ENCODE results near the gene GNG12. TPM values are rescaled to one million over a fixed set of nuclear protein-coding genes. Genes with fewer than 3 reads are reported as not detected.

Gene GNG12
- total RNA-seq, 1 experiment from 2014 or later = 211 TPM

- no peak for DNase-seq (ENCODE audit: low read depth)
Observed at GRCh38 chr1:67755160-67755559, 78.1 kb downstream of the GNG12 start.

GRCh38 chr1:67754526-67754920, 78.7 kb downstream of the GNG12 start:
- DNase-seq (ENCODE audit: low read depth) = no peak

GRCh38 chr1:67753776-67754525, 79.3 kb downstream of the GNG12 start:
- DNase-seq (ENCODE audit: low read depth) = no peak

- peak; percentile 75 for DNase-seq (ENCODE audit: low read depth)
Observed at GRCh38 chr1:67752306-67752705, 81.0 kb downstream of the GNG12 start.

GRCh38 chr1:67750691-67751054, 82.6 kb downstream of the GNG12 start:
- DNase-seq (ENCODE audit: low read depth) = no peak

- peak; percentile 98 for DNase-seq (ENCODE audit: low read depth)
Observed at GRCh38 chr1:67749844-67750690, 83.2 kb downstream of the GNG12 start.

- no peak for DNase-seq (ENCODE audit: low read depth)
Observed at GRCh38 chr1:67749263-67749843, 83.9 kb downstream of the GNG12 start.

GRCh38 chr1:67748630-67749029, 84.6 kb downstream of the GNG12 start:
- DNase-seq (ENCODE audit: low read depth) = peak; percentile 82

GRCh38 chr1:67747671-67748546, 85.4 kb downstream of the GNG12 start:
- DNase-seq (ENCODE audit: low read depth) = peak; percentile 51

GRCh38 chr1:67745875-67746698, 87.2 kb downstream of the GNG12 start:
- DNase-seq (ENCODE audit: low read depth) = no peak

GRCh38 chr1:67743072-67743725, 90.1 kb downstream of the GNG12 start:
- no peak for DNase-seq (ENCODE audit: low read depth)

- DNase-seq (ENCODE audit: low read depth) = no peak
Observed at GRCh38 chr1:67741736-67742135, 91.5 kb downstream of the GNG12 start.

- DNase-seq (ENCODE audit: low read depth) = no peak
Observed at GRCh38 chr1:67741121-67741520, 92.1 kb downstream of the GNG12 start.

- DNase-seq (ENCODE audit: low read depth) = no peak
Observed at GRCh38 chr1:67740543-67740942, 92.7 kb downstream of the GNG12 start.

- DNase-seq (ENCODE audit: low read depth) = no peak
Observed at GRCh38 chr1:67739361-67739760, 93.9 kb downstream of the GNG12 start.

GRCh38 chr1:67738401-67738800, 94.9 kb downstream of the GNG12 start:
- DNase-seq (ENCODE audit: low read depth) = no peak

GRCh38 chr1:67737875-67738274, 95.4 kb downstream of the GNG12 start:
- no peak for DNase-seq (ENCODE audit: low read depth)

GRCh38 chr1:67736750-67737149, 96.5 kb downstream of the GNG12 start:
- no peak for DNase-seq (ENCODE audit: low read depth)

- peak; percentile 98 for DNase-seq (ENCODE audit: low read depth)
Observed at GRCh38 chr1:67735806-67736627, 97.2 kb downstream of the GNG12 start.

Measured in M059J (cell line).